Stimulated activated CD8-positive, alpha-beta memory T cell treated with anti-CD3 and anti-CD28 coated beads, Interleukin-4, amount 100 ng/mL, for 24 hours (primary cell): ENCODE measurements around the gene KIF5A.
"Not testable (repeated sequence)": the region's sequence is repeated elsewhere in the genome, so short reads cannot be mapped to it uniquely, and the experiment has no call there.

Experiments
- DNase-seq: peaks from one replicate; pipeline ENCODE4 v3.0.0-alpha.2; 2020; ENCODE audit warnings: low read depth

Gene KIF5A

DNA sequence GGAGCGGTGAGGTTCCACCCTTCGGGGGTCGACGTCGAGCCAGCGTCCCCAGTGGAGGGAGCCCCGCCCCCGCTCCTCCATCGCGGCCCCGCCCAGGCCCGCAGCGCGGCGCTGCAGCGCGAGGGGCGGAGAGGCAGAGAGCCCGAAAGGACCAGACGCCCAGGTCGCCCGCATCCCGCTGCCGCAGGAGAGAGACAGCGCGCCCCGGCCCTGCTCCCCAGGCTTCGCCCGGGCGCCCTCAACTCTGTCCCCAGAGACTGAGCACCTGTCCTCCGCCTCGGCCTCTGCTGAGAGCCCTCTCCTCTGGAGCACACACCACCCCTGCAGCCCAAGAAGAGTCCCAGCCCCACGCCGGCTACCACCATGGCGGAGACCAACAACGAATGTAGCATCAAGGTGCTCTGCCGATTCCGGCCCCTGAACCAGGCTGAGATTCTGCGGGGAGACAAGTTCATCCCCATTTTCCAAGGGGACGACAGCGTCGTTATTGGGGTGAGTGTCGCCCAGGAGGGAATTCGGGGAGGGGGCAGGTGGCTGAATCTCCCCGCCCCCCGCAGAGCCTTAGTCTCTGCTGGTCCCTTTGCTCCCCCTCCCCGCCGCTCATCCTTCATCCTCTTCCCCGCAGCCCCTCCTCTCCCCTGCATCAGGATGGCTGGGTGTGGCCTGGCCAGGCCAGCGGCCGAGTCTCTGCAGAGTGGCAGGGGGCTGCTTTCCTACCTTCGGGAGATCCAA lies at the start of gene KIF5A:
KIF5A (plus strand) TSS at position 136 of the 732 bp plus-strand sequence; CDS start at position 364, 228 bp downstream.
- DNase-seq = peak; percentile 52

DNA sequence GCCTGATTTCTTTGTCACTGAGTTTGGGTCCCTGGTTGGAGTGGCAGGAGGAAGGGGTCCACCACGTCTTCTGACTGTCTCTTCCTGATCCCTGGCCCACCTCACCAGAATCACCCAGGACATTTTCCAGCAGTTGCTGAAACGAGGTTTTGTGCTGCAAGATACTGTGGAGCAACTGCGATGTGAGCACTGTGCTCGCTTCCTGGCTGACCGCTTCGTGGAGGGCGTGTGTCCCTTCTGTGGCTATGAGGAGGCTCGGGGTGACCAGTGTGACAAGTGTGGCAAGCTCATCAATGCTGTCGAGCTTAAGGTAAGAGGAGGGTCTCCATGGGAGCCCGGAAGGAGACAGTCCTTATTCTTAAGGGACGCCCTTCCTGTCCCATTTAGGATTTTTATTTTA lies 49.6 kb upstream of the KIF5A start:
- no peak for DNase-seq

DNA sequence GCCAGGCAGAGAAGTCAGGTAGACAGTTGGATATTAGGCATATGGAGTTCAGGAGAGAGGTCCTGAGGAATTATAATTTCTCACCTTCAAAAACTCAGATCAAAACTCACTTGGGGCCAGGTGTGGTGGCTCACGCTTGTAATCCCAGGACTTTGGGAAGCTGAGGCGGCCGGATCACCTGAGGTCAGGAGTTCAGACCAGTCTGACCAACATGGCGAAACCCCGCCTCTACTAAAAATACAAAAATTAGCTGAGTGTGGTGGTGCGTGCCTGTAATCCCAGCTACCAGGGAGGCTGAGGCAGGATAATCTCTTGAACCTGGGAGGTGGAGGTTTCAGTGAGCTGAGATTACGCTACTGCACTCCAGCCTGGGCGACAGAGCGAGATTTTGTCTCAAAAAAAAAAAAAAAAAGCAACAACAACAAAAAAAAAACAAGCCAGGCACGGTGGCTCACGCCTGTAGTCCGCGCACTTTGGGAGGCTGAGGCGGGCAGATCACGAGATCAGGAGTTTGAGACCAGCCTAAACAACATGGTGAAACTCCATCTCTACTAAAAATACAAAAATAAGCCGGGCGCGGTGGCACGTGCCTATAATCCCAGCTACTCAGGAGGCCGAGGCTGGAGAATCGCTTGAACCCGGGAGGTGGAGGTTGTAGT lies 47.4 kb upstream of the KIF5A start:
- not testable (repeated sequence) for DNase-seq

- not testable (repeated sequence) for DNase-seq
These were observed 43.3 kb upstream of the KIF5A start for GRCh38 chr12:57506541-57506940.

DNA sequence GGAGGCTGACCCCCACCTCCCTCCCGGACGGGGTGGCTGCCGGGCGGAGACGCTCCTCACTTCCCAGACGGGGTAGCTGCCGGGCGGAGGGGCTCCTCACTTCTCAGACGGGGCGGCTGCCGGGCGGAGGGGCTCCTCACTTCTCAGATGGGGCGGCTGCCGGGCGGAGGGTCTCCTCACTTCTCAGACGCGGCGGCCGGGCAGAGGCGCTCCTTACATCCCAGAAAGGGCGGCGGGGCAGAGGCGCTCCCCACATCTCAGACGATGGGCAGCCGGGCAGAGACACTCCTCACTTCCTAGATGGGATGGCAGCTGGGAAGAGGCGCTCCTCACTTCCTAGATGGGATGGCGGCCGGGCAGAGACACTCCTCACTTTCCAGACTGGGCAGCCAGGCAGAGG lies 42.0 kb upstream of the KIF5A start:
- not testable (repeated sequence) for DNase-seq

DNA sequence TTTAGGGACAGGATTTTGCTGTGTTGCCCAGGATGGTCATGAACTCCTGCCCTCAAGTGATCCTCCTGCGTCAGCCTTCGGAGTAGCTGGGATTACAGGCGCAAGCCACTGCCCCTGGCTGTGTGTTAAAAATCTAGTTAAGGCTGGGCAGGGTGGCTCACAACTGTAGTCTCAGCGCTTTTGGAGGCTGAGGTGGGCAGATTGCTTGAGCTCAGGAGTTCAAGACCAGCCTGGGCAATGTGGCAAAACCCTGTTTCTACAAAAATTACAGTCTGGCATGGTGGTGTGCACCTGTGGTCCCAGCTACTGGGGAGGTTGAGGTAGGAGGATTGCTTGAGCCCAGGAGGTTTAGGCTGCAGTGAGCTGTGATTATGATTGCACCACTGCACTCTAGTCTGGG lies 38.7 kb upstream of the KIF5A start:
- DNase-seq = no peak

- DNase-seq = no peak
These were observed 38.1 kb upstream of the KIF5A start for GRCh38 chr12:57511588-57512325.

DNA sequence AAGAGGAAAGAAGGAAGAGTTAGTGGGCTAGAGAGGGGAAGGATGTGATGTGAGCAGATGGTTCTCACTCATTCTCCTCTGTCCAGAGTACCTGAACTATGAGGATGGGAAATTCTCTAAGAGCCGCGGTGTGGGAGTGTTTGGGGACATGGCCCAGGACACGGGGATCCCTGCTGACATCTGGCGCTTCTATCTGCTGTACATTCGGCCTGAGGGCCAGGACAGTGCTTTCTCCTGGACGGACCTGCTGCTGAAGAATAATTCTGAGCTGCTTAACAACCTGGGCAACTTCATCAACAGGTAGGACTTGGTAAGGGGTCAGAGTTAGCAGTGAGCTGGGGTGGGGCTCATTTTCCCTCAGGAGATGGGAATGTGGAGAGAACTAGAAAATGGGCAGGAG lies 37.2 kb upstream of the KIF5A start:
- no peak for DNase-seq

GRCh38 chr12:57513266-57513665 lies 36.6 kb upstream of the KIF5A start:
- DNase-seq = no peak

GRCh38 chr12:57513677-57514076 lies 36.2 kb upstream of the KIF5A start:
- DNase-seq = not testable (repeated sequence)

DNA sequence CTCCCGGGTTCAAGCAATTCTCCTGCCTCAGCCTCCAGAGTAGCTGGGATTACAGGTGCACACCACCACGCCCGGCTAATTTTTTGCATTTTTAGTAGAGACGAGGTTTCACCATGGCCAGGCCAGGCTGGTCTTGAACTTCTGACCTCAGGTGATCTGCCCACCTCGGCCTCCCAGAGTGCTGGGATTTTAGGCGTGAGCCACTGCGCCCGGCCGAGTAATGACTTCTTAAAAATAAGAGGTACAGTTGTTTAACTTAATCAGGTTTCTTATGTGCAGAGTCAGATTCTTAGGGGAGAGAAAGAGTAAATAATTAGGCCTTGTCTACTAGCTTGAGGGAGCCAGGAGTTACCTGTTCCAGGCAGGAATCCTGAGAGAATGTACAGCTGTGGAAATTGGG lies 35.6 kb upstream of the KIF5A start:
- DNase-seq = not testable (repeated sequence)

GRCh38 chr12:57514720-57515407 lies 35.0 kb upstream of the KIF5A start:
- DNase-seq = no peak

- no peak for DNase-seq
These were observed 34.4 kb upstream of the KIF5A start for GRCh38 chr12:57515408-57515933.

DNA sequence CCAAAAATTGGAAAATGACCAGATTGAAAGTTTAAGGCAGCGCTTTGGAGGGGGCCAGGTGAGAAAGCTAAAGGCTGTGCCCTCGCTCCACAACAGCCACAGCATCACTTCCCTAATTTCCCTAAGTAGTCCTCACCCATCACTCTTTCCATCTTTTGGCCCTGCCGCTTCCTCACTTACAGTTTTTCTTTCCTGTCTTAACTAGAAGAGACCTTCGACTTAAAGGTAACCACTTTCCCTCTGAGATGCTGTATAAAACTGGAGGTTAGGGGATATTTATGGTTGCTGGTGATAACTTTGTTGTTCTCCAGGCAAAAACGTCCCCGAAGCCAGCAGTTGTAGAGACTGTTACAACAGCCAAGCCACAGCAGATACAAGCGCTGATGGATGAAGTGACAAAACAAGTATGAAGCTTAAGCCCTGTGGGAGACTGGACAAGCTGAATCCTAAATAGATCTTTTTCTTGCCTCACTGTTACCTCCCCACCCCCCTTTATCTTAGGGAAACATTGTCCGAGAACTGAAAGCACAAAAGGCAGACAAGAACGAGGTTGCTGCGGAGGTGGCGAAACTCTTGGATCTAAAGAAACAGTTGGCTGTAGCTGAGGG lies 33.8 kb upstream of the KIF5A start:
- DNase-seq = no peak

DNA sequence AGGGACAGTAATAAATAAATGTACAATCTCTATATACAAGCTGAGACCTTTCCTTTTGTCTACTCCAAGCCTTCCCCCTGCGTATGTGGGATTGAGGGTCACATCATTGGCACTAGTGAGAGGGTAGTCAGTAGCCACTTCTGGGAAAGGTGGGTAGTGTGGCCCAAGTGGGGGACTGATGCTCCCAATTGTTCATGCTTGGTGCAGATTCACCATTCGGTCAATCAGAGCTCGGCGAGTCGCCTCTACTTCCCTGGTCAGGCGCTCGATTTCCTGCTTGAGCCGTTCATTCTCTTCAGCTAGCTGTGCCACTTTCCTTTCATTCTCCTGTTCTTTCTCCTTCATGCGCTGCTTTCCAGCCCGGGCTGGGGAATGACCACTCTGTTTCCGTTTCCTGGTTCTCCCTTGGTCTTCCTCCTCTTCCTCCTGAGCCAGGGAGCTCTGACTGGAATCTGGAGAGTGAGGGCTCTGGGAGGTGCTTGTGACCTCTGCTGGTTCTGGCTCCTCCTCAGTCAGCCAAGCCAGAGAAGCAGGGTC lies 33.2 kb upstream of the KIF5A start:
- no peak for DNase-seq

DNA sequence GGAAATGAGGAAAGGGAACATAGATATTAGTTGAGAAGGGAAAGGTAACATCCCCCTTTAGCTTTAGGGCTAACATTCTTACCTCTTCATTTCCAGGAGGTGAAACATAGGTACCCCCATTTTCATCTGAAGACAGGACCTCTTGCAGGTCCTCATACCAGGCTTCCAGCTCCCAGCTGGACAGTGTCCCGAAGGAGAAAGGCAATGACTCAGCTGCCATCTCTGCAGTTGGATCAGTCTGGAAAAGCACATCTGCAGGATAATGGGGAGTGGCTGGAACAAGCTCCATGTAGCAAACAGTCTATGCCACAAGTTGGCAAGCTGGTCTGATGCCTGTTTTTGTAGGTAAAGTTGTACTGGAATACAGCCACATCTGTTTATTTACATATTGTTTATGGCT lies 32.7 kb upstream of the KIF5A start:
- no peak for DNase-seq

- not testable (repeated sequence) for DNase-seq
These were observed 32.1 kb upstream of the KIF5A start for GRCh38 chr12:57517718-57518117.

- DNase-seq = no peak
These were observed 31.5 kb upstream of the KIF5A start for GRCh38 chr12:57518176-57518919.

GRCh38 chr12:57518920-57519795 lies 30.7 kb upstream of the KIF5A start:
- DNase-seq = no peak

GRCh38 chr12:57519796-57520052 lies 30.1 kb upstream of the KIF5A start:
- DNase-seq = no peak
